Mononuclear cell (primary cell): ENCODE measurements around the gene APCDD1. TPM values are rescaled to one million over a fixed set of nuclear protein-coding genes. Genes with fewer than 3 reads are reported as not detected.
A peak's percentile ranks its signal among the peaks of the same experiment; 100 is the strongest.

Source experiments
- H3K27me3 ChIP-seq: 2 replicates; pipeline ENCODE4 v1.6.0; 2011; ENCODE audit warnings: low read length, control low read depth; ENCODE audit not compliant: insufficient read depth
- H3K4me1 ChIP-seq: 2 replicates; pipeline ENCODE4 v1.5.1; 2011; ENCODE audit warnings: mild to moderate bottlenecking, low read length, control low read depth; ENCODE audit not compliant: insufficient read depth
- H3K4me3 ChIP-seq: 2 replicates; pipeline ENCODE4 v1.5.1; 2011; ENCODE audit warnings: mild to moderate bottlenecking, low read length, moderate library complexity
- H3K9me3 ChIP-seq: 2 replicates; pipeline ENCODE4 v1.5.1; 2011; ENCODE audit warnings: low read depth, mild to moderate bottlenecking, control low read depth, low read length
- total RNA-seq: library from RNA; depleted of rRNA; stranded (reverse); fragments of >200 nt; gene quantifications from one replicate; pipeline ENCODE4 v1.2.3, GENCODE V29; 2012

The APCDD1 gene
- total RNA-seq, result under 0.01 TPM

DNA sequence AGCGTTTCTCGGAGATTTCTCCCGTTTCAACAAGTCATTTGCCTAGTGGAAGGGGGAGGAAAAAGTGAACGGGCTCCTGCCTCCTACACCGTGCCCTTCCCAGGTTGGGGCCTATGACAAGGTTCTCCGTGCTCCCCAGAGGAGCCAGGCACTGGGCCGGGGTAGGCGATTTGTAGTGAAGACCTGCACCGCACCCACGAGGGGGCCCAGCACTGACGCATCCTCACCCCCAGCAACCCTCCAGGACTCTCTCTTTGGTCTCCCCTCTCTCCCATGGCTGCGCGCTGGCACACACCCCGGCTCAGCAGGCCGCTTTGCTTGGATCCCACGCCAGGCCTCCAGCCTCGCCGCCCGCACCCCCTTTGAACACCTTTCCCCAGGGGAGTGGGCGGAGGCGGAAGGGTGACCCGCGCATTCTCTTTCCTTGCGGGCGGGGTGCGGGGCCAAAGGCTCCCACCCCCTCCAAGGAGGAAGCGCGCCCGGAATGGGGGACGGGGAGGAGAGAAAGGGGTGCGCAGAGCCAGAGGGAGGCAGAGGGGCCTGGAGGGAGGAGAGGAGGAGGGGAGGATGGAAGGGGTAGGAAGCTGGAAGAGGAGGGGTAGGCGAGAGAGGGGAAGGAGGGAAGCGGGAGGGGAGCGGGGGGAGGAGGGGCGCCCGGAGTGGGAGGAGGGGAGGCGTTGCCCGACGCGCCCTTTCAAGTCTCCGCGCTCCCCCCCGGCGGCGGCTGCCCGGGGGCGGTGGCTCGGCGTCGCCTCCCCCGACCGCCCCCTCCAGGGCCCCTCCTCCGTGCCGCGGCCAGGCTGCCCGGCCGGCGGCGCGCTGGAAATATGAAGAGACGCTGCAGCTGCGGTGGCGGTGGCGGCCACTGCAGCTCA, at the start of gene APCDD1:
APCDD1 (plus strand) TSS at position 830 of the 875 bp plus-strand sequence. CDS start 347 bp downstream, outside the sequence.
- Histone ChIP-seq H3K9me3 (no peaks in the 10 kb centered on the region), H3K4me1 (peaks cover 14% of the 10 kb centered on the region), H3K27me3 (peaks cover 57% of the 10 kb centered on the region), H3K4me3 (peak within 1 kb of the TSS; percentile 34)

DNA sequence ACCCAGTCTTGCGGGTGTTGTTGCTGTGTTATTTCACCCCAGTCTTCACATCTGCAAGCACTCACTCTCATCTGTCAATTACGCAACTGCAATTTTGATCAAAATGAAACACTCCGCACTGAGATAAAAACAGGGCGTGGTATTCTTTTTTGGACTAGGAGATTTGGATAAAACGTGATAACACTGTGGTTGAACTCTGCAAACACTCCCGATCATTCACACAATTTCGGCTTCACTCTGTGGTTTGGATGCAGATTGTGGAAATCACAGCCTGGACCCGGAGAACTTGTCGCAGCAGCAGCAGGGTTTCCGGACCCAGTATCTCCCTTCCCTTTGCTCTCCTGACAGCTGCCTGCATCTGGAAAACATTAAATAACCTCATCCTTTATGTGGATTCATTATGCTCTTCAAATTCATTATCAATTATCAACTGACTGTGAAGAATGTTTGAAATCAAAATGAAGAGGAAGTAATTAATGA, 49.4 kb upstream of the APCDD1 start:
- peaks cover 23% of the 10 kb centered on the region for H3K4me1 ChIP-seq
- H3K9me3 ChIP-seq, result no peaks in the 10 kb centered on the region
- no peak overlapping the region for H3K4me3 ChIP-seq
- no peaks in the 10 kb centered on the region for H3K27me3 ChIP-seq

DNA sequence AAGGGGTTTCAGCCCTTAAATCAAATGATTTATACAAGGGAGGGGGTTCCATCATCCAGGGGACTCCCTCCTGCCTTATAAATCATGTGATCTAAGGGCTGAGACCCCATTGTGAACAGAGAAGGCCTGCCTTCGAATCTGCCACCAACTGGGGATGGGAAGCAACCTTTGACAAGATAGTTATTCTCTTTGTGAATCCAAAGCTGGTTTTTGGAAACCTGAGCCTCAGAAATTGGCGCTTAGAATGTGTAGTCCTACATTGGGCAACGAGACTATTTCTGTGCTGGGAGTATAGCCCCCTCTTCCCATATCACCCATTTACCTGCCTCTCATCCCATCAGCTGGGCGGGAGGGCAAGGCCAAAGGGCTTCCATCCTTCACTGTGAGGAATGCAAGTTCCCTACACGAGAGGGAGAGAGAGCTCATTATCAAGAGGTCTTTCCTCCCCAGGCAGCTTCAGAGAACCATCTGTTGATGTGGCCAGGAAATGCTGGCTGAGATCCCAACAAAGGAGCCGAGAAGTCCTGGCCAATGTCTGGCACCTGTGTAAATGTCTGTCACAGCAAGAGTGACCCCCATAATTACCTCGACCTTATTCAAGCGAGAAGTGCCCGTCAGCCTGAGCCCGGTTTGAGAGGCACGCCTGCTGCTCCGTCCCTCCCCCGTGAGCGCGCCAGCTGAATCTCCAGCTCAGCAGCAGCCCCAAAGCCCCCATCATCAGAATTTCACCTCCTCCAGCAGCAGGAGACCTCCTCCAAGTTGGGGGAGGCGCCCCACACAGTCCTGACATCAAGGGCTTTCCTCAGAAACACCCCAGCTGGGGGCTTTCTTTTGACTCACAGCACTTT, 48.4 kb upstream of the APCDD1 start:
- H3K27me3 ChIP-seq, result no peaks in the 10 kb centered on the region
- no peak overlapping the region for H3K4me3 ChIP-seq
- H3K9me3 ChIP-seq, result no peaks in the 10 kb centered on the region
- H3K4me1 ChIP-seq, result peaks cover 14% of the 10 kb centered on the region

DNA sequence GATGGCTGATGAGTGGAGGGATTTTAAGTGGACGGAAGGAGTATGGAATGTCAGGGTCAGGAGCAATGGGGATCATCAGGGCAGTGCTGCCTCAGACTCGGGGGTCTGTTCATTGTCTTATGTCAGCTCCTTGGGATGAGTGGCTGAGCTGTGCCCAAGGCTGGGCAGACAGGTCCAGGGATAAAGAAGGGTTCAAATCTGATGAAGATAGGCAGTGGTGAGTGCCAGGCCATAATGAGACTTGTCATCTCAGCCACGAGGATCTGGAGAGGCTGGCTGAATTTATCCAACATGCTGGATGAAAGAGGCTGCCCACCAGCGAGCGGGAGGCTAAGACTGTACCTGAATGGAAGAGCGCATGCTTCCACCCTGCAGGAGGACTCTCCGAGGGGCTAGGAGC, 46.3 kb upstream of the APCDD1 start:
- H3K27me3 ChIP-seq, result no peaks in the 10 kb centered on the region

DNA sequence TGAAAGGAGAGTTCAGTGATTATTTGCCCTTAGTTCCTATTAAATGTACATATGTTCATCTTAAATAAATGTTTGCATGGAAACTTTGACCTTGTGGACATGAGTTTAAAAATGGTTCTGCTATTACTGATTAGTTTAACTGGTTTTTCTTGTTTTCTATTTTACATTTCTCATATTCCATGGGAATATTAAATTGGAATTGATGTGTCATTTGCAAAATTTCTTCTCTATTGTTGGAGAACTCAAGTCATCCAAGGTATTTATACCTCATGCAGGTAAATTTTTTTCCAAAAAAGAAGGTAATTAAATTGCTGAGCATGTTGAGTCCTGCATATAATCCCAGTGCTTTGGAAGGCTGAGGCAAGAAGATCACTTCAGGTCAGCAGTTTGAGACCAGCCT, 45.4 kb upstream of the APCDD1 start:
- no peaks in the 10 kb centered on the region for H3K27me3 ChIP-seq
- no peaks in the 10 kb centered on the region for H3K4me1 ChIP-seq
- H3K4me3 ChIP-seq, result no peak overlapping the region
- H3K9me3 ChIP-seq, result no peaks in the 10 kb centered on the region

More for the DNA sequence above, 46.3 kb upstream of the APCDD1 start:
- Histone ChIP-seq H3K9me3 (no peaks in the 10 kb centered on the region), H3K4me3 (no peak overlapping the region), H3K4me1 (no peaks in the 10 kb centered on the region)

DNA sequence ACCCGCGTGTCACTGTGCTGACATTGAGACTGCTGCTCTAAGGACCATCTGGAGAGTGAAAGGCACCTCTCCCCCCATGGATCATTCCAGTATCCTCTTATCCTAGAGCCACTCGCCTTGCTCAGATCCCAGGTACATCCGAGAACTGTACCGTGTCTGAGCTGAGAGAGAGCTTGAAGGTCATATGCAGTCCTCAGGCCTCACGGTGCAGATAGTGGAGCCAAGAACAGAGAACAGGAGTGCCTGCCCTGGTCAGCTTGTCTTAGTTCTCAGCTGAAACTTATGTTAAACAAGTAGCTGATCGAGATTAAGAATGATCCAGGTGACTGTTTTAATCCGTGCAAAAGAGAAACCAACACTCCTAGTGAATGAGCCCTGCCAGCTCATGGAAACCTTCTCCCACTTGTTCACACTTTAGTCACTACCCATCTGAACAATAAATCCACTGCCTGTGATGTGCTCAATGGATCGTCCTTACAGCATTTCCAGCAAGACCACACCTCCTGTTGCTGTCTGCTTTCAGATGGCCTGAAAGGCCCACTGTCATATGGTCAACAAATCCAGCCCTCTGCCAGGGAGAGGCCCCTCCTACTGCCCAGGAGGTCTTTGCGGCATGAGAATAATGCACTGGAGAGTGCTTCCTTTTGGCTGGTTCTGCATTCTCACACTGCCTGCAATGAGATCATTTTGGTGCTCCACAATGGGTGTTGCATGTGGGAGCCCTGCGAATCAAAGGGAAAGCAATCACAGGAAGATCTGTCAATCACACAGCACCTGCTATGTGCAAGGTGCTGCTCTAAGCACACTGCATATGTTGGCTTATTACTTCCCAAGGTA, 43.7 kb upstream of the APCDD1 start:
- Histone ChIP-seq H3K9me3 (no peaks in the 10 kb centered on the region), H3K4me1 (no peaks in the 10 kb centered on the region), H3K27me3 (no peaks in the 10 kb centered on the region), H3K4me3 (no peak overlapping the region)

DNA sequence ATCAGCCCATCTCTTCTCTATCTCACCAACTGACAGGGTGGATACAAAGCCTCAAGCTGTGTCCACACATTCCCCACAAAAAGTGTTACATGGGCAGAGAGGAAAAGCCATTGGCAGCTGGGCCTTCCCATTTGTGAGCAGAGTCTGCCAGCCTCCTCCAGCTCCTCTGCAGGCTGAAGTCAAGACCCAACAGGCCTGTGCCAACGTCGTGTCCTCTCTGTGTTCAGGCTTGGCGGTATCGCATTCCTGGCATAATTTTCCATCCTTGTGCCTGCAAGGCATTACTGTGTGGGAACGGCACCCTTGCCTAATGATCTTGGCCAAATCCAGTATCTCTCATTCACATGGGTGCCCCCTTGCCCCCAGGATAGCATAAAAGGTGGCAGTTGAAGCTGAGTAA, 41.5 kb upstream of the APCDD1 start:
- no peak overlapping the region for H3K4me3 ChIP-seq
- no peaks in the 10 kb centered on the region for H3K4me1 ChIP-seq
- H3K27me3 ChIP-seq, result no peaks in the 10 kb centered on the region
- H3K9me3 ChIP-seq, result no peaks in the 10 kb centered on the region

DNA sequence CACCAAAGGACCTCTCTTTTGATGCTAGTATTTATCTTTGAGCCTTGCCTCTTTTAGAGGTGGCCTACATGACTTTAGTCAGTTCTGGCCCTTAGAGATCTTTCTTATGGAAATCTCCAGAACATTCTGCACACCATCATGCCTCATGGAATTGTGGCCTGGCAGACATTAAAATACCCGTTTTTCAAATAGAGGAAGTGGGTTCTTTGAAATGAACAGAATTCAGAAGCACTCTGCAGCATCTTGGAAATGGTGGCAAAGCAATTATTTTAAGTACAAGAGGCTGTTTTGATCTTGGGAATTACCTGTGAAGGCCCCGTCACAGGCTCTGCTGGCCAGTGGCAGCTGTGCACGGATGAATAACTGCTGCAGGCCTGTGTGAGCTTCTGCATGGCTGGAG, 40.7 kb upstream of the APCDD1 start:
- H3K4me1 ChIP-seq, result no peaks in the 10 kb centered on the region
- no peaks in the 10 kb centered on the region for H3K9me3 ChIP-seq
- H3K4me3 ChIP-seq, result no peak overlapping the region
- H3K27me3 ChIP-seq, result no peaks in the 10 kb centered on the region

DNA sequence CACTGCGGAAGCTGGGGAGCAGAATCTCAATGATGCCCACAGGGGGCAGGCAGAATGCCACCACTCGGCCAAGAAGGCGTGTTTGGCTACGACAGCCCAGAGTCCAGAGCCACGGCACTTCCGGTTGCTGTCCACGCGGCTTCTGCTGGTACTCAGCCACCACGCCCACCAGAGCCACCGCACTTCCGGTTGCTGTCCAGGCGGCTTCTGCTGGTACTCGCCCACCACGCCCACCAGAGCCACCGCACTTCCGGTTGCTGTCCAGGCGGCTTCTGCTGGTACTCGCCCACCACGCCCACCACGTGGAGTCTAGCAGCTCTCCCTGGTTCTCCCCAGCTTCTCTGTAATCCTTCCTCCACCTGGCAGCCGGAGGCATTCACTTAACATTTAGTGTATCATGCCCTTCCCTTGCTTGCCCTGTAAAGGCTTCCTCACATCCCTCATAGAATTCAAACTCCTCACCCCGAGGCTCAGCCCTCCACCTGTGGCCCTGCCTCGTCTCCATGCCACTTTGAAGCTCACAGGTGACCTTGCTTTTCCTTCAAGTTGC, 40.1 kb upstream of the APCDD1 start:
- Histone ChIP-seq H3K4me3 (no peak overlapping the region), H3K27me3 (no peaks in the 10 kb centered on the region), H3K9me3 (no peaks in the 10 kb centered on the region), H3K4me1 (no peaks in the 10 kb centered on the region)

DNA sequence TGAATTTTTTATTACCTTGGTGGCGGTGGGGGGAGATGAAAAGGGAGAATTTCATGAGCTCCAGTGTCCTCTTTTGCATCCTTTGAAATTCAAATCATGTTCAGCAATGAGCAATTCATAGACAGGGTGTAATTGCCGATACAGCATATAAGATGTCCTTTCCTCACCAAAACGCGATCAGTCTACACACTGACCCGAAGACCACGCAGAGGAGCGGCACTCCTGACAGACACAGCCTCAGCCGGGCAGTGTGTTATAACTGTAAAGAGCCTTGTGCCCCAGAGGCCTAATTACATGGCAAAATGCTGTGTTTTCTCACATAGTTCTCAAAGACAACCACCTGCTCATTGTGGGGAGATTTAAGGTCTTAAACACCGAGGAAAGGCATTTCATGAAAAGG, 38.4 kb upstream of the APCDD1 start:
- no peak overlapping the region for H3K4me3 ChIP-seq
- H3K4me1 ChIP-seq, result no peaks in the 10 kb centered on the region
- no peaks in the 10 kb centered on the region for H3K9me3 ChIP-seq
- no peaks in the 10 kb centered on the region for H3K27me3 ChIP-seq

DNA sequence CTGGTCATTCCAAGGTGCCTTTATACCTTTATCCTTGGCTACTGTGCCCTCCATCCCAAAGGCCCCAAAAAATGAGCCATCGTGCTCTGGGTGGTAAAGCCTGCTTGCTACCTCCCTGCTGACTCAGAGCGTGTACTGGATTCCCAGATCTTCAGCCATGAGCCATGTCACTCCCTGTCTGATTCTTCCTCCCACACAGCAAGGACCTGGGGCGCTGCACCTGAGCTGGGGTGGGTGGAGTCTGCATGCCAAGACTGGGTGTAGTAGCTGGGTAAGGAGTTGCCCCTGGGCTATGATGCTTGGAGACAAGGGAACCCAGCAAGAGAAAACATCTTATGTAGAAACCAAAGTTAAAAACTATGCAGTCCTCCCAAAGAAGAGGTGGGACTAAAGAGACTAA, 37.2 kb upstream of the APCDD1 start:
- Histone ChIP-seq H3K4me3 (no peak overlapping the region), H3K4me1 (no peaks in the 10 kb centered on the region), H3K9me3 (no peaks in the 10 kb centered on the region), H3K27me3 (no peaks in the 10 kb centered on the region)

DNA sequence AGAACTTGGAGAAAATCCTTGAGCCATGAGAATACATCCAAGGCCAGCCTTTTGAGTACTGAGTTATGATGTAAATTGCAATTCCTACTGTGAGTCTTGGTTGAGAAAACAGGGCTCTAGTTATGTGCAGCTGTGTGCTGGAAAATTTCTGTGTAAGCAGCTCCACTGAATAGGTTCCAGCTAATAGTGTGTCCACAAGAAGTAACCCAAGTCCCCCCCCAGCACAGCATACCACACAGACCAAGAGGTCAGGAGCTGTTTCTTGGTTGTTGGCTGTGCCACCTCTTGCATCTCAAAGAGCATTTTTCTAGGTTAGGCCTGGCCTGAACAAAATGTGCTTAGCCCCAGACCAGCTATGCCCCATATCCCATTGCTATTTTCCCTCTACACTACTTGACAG, 36.8 kb upstream of the APCDD1 start:
- no peaks in the 10 kb centered on the region for H3K9me3 ChIP-seq
- H3K4me1 ChIP-seq, result no peaks in the 10 kb centered on the region
- H3K27me3 ChIP-seq, result no peaks in the 10 kb centered on the region
- H3K4me3 ChIP-seq, result no peak overlapping the region

DNA sequence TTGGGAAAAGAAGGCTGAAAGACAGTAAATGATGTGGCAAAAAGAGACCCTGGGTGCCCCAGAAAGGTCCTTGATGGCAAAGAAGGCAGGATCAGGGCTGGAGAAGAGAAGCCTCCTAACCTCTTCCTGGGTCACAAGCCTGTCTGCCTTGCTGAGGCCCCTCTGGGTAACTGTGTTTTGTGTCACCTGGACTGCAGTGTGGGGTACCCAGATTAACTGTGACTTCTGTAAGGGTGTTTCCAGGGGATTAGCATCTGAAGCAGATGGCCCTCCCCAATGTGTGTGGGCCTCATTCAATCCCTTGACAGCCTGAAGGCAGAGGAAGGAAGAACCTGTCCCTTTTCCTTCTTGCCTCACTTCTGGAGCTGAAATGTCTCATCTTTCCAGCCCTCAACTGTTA, 35.6 kb upstream of the APCDD1 start:
- no peak overlapping the region for H3K4me3 ChIP-seq
- no peaks in the 10 kb centered on the region for H3K4me1 ChIP-seq
- no peaks in the 10 kb centered on the region for H3K9me3 ChIP-seq
- no peaks in the 10 kb centered on the region for H3K27me3 ChIP-seq

DNA sequence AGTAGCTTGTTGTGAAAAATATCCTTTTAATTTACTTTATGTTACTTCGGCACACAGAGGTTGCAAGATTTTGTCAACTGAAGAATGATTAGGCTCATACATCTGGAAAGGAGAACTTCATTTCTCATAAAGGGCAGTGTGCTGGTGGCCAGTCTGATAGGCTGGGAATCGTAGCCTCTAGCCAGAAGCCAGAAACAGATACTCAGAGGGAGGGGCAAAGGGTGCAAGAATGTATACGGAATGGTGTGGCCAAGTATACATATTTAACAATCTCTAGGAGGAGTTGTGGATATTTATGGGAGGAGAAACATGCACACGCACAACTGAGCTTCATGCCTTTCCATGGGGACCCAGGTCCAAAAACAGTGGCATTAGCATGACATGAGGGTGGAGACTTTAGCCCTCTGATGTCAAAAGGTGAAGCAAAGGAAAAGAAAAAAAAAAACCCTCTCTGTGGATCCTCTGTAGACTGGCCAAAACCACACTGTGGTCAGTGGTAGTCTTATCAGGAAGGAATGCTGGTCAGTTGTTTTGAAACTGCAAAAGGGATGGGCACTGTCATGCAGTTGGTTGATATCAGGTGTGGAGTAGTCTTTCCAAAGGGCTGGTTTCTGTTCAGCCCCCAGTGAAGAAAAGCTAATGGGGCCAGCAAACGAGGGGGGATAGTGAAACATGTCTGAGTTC, 34.9 kb upstream of the APCDD1 start:
- no peaks in the 10 kb centered on the region for H3K4me1 ChIP-seq
- no peaks in the 10 kb centered on the region for H3K9me3 ChIP-seq
- H3K4me3 ChIP-seq, result no peak overlapping the region
- no peaks in the 10 kb centered on the region for H3K27me3 ChIP-seq
